Muscle layer of duodenum (tissue), 2 donors: ENCODE results near the gene ACSS3.

Source experiments
- H3K27ac ChIP-seq: one replicate; pipeline ENCODE4 v1.7.0; 2013; ENCODE audit warnings: mild to moderate bottlenecking, low read length
- H3K27me3 ChIP-seq: one replicate; pipeline ENCODE4 v1.7.0; 2013; ENCODE audit warnings: low read depth, mild to moderate bottlenecking, control low read depth, low read length
- H3K36me3 ChIP-seq, 2 donors: one replicate each; pipeline ENCODE4 v1.7.0; 2013; ENCODE audit warnings: low read length in 2 of 2, control low read depth in 1 of 2, mild to moderate bottlenecking in 1 of 2; ENCODE audit not compliant: insufficient read depth in 2 of 2, control insufficient read depth in 1 of 2
- H3K4me1 ChIP-seq, 2 donors: one replicate each; pipeline ENCODE4 v1.7.0; 2013; ENCODE audit warnings: low read length in 2 of 2, mild to moderate bottlenecking in 2 of 2, control low read depth in 1 of 2, moderate library complexity in 1 of 2; ENCODE audit not compliant: insufficient read depth in 2 of 2, control insufficient read depth in 1 of 2
- H3K4me3 ChIP-seq, 2 donors: one replicate each; pipeline ENCODE4 v1.7.0; 2013; ENCODE audit warnings: low read length in 2 of 2, low read depth in 1 of 2, mild to moderate bottlenecking in 1 of 2
- H3K9me3 ChIP-seq, 2 donors: one replicate each; pipeline ENCODE4 v1.7.0; 2013; ENCODE audit warnings: low read length in 2 of 2, control low read depth in 1 of 2, mild to moderate bottlenecking in 1 of 2; ENCODE audit not compliant: control insufficient read depth in 1 of 2
- donor health status: healthy.

Gene ACSS3

DNA sequence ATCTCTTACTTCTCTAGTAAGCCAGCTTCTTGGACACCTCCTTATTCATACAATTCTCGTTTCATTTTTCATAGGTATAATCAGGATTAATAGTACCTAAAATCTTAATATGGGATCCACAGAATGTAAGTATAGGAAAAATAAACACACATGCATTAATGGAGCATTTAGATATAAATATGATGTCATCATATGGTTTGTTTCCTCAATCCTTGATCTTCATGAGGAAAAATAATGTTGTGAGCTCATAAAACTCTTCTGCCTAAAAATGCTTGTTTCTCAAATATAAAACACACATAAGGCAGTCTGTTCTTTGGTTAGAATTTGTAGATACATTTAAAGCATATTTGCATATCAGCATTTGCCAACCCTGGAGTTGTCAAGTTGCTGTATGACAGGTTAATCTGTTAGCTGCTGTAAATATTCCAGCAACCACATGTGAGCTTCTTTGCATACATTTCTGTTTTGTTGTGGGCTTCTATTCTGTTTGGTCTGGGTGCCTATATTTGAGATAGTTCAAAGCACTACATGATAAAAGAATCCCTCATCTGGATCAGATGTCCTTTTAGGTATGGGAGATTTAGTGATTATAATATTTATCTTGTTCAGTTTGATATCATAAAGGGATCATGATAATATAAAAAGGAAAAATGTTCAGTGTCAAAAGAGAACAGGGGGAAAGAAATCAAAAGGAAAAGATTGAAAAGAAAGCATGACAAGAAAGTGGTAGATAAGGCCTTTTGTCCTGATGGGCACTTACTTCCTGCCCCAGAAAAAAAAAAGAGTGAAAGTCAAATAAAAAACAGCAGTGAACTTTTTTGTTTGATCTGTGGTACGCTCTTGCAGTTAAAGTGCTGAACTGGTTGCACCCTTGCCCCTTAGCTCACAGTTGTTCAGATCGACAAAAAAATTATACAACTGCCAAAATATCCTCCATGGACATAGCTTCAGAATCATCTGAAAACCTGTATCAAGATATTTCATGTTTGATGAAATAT lies 68.6 kb downstream of the ACSS3 start:
- Histone ChIP-seq H3K27me3 (no peaks in the 10 kb centered on the region), H3K4me1 (no peaks in the 10 kb centered on the region), H3K9me3 (no peaks in the 10 kb centered on the region), H3K36me3 (no peaks in the 10 kb centered on the region), H3K27ac (no peak overlapping the region), H3K4me3 (no peak overlapping the region)

DNA sequence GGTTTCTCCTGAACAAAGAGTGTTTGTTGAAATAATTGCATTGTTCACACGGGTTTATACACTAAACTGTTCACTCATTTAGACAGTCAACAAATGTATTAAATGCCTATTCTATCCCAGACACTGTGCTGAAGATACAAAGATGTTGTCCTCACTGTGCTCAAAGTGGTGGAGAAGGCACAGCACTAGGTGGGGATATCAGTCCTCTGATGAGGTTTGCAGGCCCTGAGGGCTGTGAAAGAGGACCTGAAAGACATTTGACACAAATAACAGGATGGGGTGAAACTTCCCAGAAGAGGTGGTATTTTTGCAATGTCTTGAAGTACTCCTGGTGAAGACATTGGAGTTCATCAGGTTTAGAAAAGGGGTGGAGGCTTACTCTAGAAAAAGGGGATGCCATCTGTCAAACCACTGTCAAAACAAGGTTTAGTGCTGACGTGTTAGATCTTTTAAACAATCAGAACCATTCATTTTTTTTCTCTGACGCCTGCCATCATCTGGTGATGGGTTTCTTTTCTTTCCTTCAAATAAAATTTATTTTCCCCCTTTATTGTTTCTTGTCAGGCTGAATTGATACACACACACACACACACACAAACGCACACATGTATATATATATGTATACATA lies 69.5 kb downstream of the ACSS3 start:
- Histone ChIP-seq H3K27me3 (no peaks in the 10 kb centered on the region), H3K36me3 (no peaks in the 10 kb centered on the region), H3K4me3 (no peak overlapping the region), H3K9me3 (no peaks in the 10 kb centered on the region), H3K27ac (no peak overlapping the region), H3K4me1 (no peaks in the 10 kb centered on the region)

DNA sequence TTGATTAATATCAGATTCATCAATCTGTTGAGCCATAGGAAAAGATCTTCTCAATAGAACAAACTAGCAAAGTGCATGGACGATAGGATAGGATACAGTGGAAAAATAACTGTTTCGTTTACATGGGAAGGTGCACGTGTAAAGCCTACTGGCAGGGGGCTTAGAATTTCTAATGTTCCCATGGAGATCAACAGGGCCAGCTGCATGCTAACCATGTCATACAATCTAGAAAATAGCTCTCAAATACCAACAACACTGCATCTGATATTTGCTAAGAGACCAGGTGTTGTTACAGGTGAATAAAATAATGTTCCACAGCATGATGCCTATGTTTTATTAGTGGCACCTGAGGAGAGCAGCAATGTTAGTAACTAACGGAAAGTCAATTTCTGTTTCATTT lies 72.5 kb downstream of the ACSS3 start:
- no peaks in the 10 kb centered on the region for H3K4me1 ChIP-seq
- H3K27ac ChIP-seq, result no peak overlapping the region
- no peaks in the 10 kb centered on the region for H3K9me3 ChIP-seq
- no peak overlapping the region for H3K4me3 ChIP-seq
- H3K36me3 ChIP-seq, result no peaks in the 10 kb centered on the region
- no peaks in the 10 kb centered on the region for H3K27me3 ChIP-seq

DNA sequence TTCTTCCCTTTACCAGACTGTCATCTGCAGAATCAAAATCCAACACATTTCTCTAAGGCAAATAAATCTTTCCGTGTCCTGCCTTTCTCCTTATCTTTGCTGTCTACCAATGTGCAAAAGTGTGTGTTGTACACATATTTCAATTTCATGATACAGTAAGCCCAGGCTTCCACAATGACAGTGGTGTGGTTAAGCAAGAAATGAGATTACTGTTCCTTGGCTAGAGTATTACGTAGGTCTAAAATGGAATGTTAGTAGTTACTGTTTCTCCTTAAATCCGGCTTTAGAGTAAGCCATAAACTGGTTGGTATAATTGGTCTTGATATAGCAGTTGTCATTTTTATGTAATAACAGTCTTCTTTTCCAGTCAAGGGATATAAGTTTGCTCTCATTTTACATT lies 82.0 kb downstream of the ACSS3 start:
- no peaks in the 10 kb centered on the region for H3K9me3 ChIP-seq
- H3K4me3 ChIP-seq, result no peak overlapping the region
- no peaks in the 10 kb centered on the region for H3K36me3 ChIP-seq

DNA sequence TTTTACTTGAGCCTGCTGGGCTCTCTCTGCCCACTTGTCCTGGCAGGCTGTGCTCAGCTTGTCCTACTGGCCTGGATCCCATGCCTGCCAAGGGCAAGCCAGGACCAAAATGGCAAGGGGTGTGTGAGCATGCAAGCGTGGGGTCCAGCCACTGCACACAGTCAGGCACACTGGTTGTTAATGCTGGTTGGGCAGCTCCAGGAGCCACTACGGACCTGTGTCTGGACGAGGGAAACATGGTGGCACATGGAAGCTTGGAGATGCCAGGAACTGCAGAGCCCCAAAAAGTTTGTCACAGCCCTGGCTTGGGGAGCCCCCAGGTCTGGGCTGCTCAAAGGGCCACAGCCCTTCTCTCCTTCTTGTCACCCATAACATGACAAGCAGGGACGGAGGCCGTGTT lies 83.8 kb downstream of the ACSS3 start:
- no peaks in the 10 kb centered on the region for H3K27me3 ChIP-seq
- no peak overlapping the region for H3K4me3 ChIP-seq
- no peaks in the 10 kb centered on the region for H3K9me3 ChIP-seq
- no peaks in the 10 kb centered on the region for H3K36me3 ChIP-seq
- no peaks in the 10 kb centered on the region for H3K4me1 ChIP-seq
- no peak overlapping the region for H3K27ac ChIP-seq

More for the DNA sequence above, 82.0 kb downstream of the ACSS3 start:
- H3K4me1 ChIP-seq, result no peaks in the 10 kb centered on the region
- H3K27ac ChIP-seq, result no peak overlapping the region
- no peaks in the 10 kb centered on the region for H3K27me3 ChIP-seq

DNA sequence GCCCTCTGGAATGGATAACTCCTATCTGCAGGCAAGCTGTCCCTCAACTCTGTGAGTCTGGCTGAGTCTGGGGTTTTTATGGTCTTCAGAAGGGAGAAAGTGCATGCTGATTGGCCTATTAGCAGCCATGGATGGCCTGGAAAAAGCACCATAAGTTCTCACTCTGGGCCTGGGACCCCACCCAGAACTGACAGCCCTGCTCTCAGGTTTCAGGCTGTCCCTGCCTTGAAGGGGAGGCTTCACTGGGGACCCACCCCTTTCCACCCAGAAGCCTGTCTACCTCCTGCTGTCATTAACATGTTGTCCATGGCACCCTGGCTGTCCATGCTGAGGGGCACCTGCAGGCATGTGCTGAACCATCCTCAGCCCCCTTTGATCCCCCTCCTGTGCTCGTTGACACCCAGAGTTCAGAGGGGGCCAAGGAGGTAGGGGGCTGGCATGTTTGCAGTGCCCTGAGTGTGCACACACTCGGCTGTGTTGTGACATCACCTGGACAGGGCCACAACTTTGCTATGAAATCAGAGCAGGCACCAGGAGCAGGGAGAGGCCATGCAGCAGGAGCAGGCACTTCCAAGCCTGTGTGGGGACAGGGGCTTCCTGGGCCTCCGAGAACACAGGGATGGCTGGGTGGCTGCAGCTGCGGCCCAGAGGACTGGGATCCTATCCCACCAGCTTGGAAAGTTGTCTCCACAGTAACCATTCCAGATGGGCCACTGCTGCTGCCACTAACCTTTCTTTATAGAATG lies 84.7 kb downstream of the ACSS3 start:
- no peaks in the 10 kb centered on the region for H3K4me1 ChIP-seq
- H3K9me3 ChIP-seq, result no peaks in the 10 kb centered on the region
- H3K36me3 ChIP-seq, result no peaks in the 10 kb centered on the region
- no peak overlapping the region for H3K27ac ChIP-seq
- H3K27me3 ChIP-seq, result no peaks in the 10 kb centered on the region
- no peak overlapping the region for H3K4me3 ChIP-seq

DNA sequence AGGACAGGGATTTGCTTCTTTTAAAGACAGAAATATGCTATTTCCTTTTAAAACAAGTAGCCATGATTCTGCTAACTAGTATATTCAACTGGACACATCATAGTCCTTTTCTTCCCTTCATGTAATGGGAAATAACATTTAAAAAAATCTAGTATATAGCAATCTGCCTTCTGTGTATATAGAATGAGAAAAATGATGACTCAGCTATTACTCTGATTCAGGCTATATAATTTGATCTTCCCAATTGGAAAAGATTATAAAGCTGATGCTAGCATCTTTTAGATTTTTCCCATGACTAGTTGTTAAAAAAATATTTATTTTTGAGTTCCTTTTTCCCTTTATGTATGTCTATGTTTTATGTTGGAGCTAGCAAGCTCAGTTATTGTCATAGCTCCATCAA lies 86.9 kb downstream of the ACSS3 start:
- Histone ChIP-seq H3K27ac (no peak overlapping the region), H3K4me1 (no peaks in the 10 kb centered on the region), H3K9me3 (no peaks in the 10 kb centered on the region), H3K4me3 (no peak overlapping the region), H3K27me3 (no peaks in the 10 kb centered on the region), H3K36me3 (no peaks in the 10 kb centered on the region)

DNA sequence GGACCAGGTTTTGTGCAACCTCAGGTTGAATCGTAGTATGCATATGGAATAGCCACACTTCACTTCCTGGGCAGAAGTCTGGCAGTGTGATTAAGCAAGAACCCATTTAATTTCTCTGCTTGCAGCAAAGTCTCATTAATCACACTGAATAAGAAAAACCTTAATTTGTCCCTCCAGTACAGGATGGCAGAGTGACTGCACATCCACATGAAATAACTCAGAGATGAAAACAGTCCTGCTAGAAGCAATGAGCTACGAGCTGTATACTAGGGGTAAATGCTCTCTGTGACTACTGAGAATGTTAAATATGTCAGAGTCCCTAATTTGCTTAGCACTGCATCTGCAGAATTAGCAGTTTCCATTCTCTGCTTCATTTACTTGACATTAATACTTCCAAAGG lies 88.9 kb downstream of the ACSS3 start:
- H3K27ac ChIP-seq, result no peak overlapping the region
- no peaks in the 10 kb centered on the region for H3K4me1 ChIP-seq
- H3K27me3 ChIP-seq, result no peaks in the 10 kb centered on the region
- no peaks in the 10 kb centered on the region for H3K36me3 ChIP-seq
- no peak overlapping the region for H3K4me3 ChIP-seq
- H3K9me3 ChIP-seq, result no peaks in the 10 kb centered on the region

DNA sequence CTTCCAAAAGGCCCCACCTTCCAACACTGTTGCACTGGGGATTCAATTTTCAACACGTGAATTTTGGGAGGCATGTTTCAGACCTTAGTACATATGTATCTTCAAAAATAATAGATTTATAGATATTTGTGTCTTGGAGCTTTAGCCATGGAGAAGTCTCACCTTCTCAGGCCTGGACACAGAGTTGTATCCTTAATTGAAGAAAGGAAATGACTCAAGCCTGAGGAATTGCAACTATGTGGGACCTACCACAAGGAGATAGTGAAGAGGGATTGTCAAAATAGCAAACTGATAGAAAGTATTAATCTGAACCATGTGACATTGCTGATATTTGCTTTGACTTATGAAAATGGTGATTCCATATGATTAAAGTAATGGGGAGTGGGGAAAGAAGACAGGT lies 89.8 kb downstream of the ACSS3 start:
- Histone ChIP-seq H3K4me1 (no peaks in the 10 kb centered on the region), H3K4me3 (no peak overlapping the region), H3K27ac (no peak overlapping the region), H3K27me3 (no peaks in the 10 kb centered on the region), H3K9me3 (no peaks in the 10 kb centered on the region), H3K36me3 (no peaks in the 10 kb centered on the region)

DNA sequence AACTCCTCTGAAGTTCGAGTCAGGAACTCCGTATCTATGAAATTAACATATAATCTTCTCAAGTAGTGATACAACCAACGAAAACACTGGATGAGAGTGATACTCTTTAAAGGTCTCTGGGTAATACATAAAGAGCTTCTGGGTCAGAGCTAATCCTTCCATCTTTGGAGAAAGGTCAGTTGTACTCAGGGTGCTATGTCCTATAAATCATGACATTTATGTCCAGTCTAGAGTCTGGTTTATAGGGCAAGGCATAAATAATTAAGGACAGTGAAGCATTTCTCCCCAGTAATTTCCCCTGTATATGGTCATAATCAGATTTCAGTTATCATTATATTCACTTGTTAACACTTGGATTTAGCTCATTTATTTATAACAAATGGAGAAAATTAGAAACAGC lies 90.6 kb downstream of the ACSS3 start:
- H3K9me3 ChIP-seq, result no peaks in the 10 kb centered on the region
- H3K36me3 ChIP-seq, result no peaks in the 10 kb centered on the region
- H3K4me1 ChIP-seq, result no peaks in the 10 kb centered on the region

DNA sequence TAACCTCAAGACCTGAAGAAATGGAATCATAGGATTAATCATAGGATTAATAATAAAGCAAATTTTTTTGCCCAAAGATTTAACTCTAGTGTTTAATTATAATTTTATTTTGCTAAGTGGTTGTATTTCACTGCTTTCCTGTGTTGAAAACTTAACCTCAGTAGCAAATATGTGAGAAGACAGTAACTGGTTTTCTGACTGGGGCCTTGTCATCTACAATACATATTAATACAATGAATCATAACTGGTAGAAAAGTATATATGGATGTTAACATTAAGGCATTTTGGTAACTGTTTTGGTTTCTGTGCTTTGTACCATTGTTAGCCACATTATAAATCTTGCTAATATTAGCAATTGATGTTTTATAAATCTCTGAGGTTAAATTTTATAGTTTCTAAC lies 92.2 kb downstream of the ACSS3 start:
- H3K4me1 ChIP-seq, result no peaks in the 10 kb centered on the region
- H3K27me3 ChIP-seq, result no peaks in the 10 kb centered on the region
- H3K4me3 ChIP-seq, result no peak overlapping the region
- H3K36me3 ChIP-seq, result no peaks in the 10 kb centered on the region
- no peaks in the 10 kb centered on the region for H3K9me3 ChIP-seq
- H3K27ac ChIP-seq, result no peak overlapping the region

More for the DNA sequence above, 90.6 kb downstream of the ACSS3 start:
- no peak overlapping the region for H3K27ac ChIP-seq
- no peaks in the 10 kb centered on the region for H3K27me3 ChIP-seq
- no peak overlapping the region for H3K4me3 ChIP-seq
